ENCODE results near the gene FBXL19. TPM values are rescaled to one million over a fixed set of nuclear protein-coding genes. Genes with fewer than 3 reads are reported as not detected.

The FBXL19 gene
- total and polyA plus RNA-seq, 2 of the 8 experiments (the other 6 are each of a cell fraction or from before 2014, with no cell fraction given): 47.2 to 72.2 TPM

- Histone ChIP-seq H2AK5ac (ENCODE audit: low read depth, low read length) (no peak overlapping the region), H3K9ac (replicated peaks in 1 of 4; ENCODE audit: extremely low read depth in 1 of 4, low read depth in 3 of 4, low read length in 3 of 4) (no peak overlapping the region)
- TF ChIP-seq TEAD4 (IDR thresholded peaks at IDR 0.05; ENCODE audit: low read depth, low read length) (no peak), TAF1 (IDR thresholded peaks at IDR 0.05; ENCODE audit: low read depth, low read length) (no peak), RNF2 (IDR thresholded peaks at IDR 0.05; ENCODE audit: borderline replicate concordance, low read depth, low read length, missing control alignments, poor library complexity, severe bottlenecking) (no peak), POLR2A (IDR thresholded peaks at IDR 0.05; ENCODE audit: control extremely low read depth in 1 of 2, low read depth in 2 of 2, low read length in 2 of 2) (no peak), GABPA (IDR thresholded peaks at IDR 0.05; ENCODE audit: borderline replicate concordance, insufficient read depth, low read length) (no peak), KDM5A (IDR thresholded peaks at IDR 0.05; ENCODE audit: low read length) (no peak), EGR1 (IDR thresholded peaks at IDR 0.05; ENCODE audit: borderline replicate concordance, low read depth, low read length) (no peak), JUND (IDR thresholded peaks at IDR 0.05; ENCODE audit: low read length) (no peak), EZH2 (IDR thresholded peaks at IDR 0.05; ENCODE audit: low read depth, low read length, severe bottlenecking) (no peak), CTBP2 (IDR thresholded peaks at IDR 0.05; ENCODE audit: borderline replicate concordance, insufficient read depth, insufficient read length, low read length) (no peak), CEBPB (IDR thresholded peaks at IDR 0.05; ENCODE audit: low read depth, low read length) (no peak), KDM1A (IDR thresholded peaks at IDR 0.05; ENCODE audit: borderline replicate concordance, low read length) (no peak), BCL11A (IDR thresholded peaks at IDR 0.05; ENCODE audit: low read depth in 2 of 2, low read length in 2 of 2) (no peak), SAP30 (IDR thresholded peaks at IDR 0.05; ENCODE audit: insufficient read depth, insufficient replicate concordance, low read length) (no peak), SRF (IDR thresholded peaks at IDR 0.05; ENCODE audit: low read depth, low read length) (no peak)
Observed at GRCh38 chr16:30914830-30915229, 8.5 kb upstream of the FBXL19 start.

More at GRCh38 chr16:30914830-30915229, 8.5 kb upstream of the FBXL19 start:
- H3K27ac ChIP-seq (ENCODE audit: low read depth, low read length): no peak overlapping the region
- ChIA-PET POLR2A (ENCODE audit: partially characterized antibody) (interaction anchor here (1.5 kb wide), 1 partner anchor 43 kb away, joined by 3 read pairs; no protein-coding TSS in a partner anchor), CTCF (ENCODE audit: partially characterized antibody) (interaction anchor here (1.0 to 8.0 kb wide), 2 partner anchors 13 to 69 kb away, joined by 3 to 63 read pairs; no protein-coding TSS in a partner anchor)
- H3K4me2 ChIP-seq (ENCODE audit: insufficient read depth in 1 of 2, low read depth in 2 of 2, low read length in 2 of 2): no peak overlapping the region
- no peaks in the 10 kb centered on the region for H4K20me1 ChIP-seq (replicated peaks in 1 of 2; ENCODE audit: control insufficient read depth in 1 of 2, insufficient read depth in 2 of 2, low read length in 2 of 2)
- H3K27me3 ChIP-seq (replicated peaks in 1 of 4; ENCODE audit: control insufficient read depth in 3 of 4, extremely low read depth in 1 of 4, insufficient read depth in 3 of 4, low read length in 3 of 4): no peaks in the 10 kb centered on the region
- no peak overlapping the region for H3K4me3 ChIP-seq (ENCODE audit: extremely low read depth in 1 of 4, insufficient read depth in 2 of 4, low read depth in 3 of 4, low read length in 4 of 4)
- H3K4me1 ChIP-seq (replicated peaks in 1 of 4; ENCODE audit: control insufficient read depth in 3 of 4, insufficient read depth in 4 of 4, low read length in 3 of 4): peaks cover 0 to 9% (median 7%) of the 10 kb centered on the region in 4 experiments; a peak in 6 of 7 replicates
- no peak overlapping the region for H2BK15ac ChIP-seq (ENCODE audit: low read length)
- no peak overlapping the region for H3K56ac ChIP-seq (replicated peaks; ENCODE audit: insufficient read length, low read depth, low read length)
- no peaks in the 10 kb centered on the region for H3K9me3 ChIP-seq (ENCODE audit: insufficient read depth in 2 of 2, low read depth in 1 of 2, low read length in 1 of 2)
- no peak overlapping the region; the same call in 1 of the 2 replicates for H4K8ac ChIP-seq (ENCODE audit: extremely low read depth, insufficient read depth, low read length)
- H3K14ac ChIP-seq (ENCODE audit: insufficient read length): no peak overlapping the region
- WGBS, 2 experiments (ENCODE audit: extremely low coverage in 1 of 2, insufficient coverage in 1 of 2, insufficient read length in 1 of 2, insufficient replicate concordance in 2 of 2, low coverage in 1 of 2, low lambda C conversion rate in 2 of 2, missing lambda C conversion rate in 1 of 2): 97% methylated on average over 3 of the region's 3 CpGs; no CpG with 5 or more reads in 1 of the 2 experiments
- no peak for FAIRE-seq
- no peak overlapping the region for H3K18ac ChIP-seq (ENCODE audit: extremely low read depth, low read length)
- H2BK120ac ChIP-seq (replicated peaks; ENCODE audit: low read depth, low read length): no peak overlapping the region
- no peak overlapping the region for H3K23ac ChIP-seq (ENCODE audit: insufficient read length)
- H3K79me2 ChIP-seq (ENCODE audit: control insufficient read depth in 1 of 2, insufficient read depth in 2 of 2, low read length in 2 of 2): no peaks in the 10 kb centered on the region
- no peaks in the 10 kb centered on the region for H3K23me2 ChIP-seq (ENCODE audit: low read depth, low read length)
- H2BK12ac ChIP-seq (ENCODE audit: low read depth, low read length): no peak overlapping the region
- no peak overlapping the region for H4K91ac ChIP-seq (replicated peaks; ENCODE audit: insufficient read length, low read length)
- H2BK20ac ChIP-seq (ENCODE audit: low read length): no peak overlapping the region
- no peaks in the 10 kb centered on the region for H3K79me1 ChIP-seq (ENCODE audit: low read depth, low read length)
- no peak overlapping the region for H3K4ac ChIP-seq (replicated peaks; ENCODE audit: insufficient read length, low read depth, low read length)
- H3K36me3 ChIP-seq (ENCODE audit: control insufficient read depth in 2 of 4, insufficient read depth in 4 of 4, low read length in 3 of 4): no peaks in the 10 kb centered on the region
- H4K5ac ChIP-seq (ENCODE audit: insufficient read length, low read depth, low read length): no peak overlapping the region
- DNase-seq (ENCODE audit: low read depth in 1 of 2, low spot score in 2 of 2): no peak
- no peak overlapping the region for H2AFZ ChIP-seq (ENCODE audit: low read length)
- H2BK5ac ChIP-seq (ENCODE audit: low read depth, low read length): no peak overlapping the region
